GM12865 (cell line): Measurements from ENCODE around the gene TARP.
"Not testable (repeated sequence)": the region's sequence is repeated elsewhere in the genome, so short reads cannot be mapped to it uniquely, and the experiment has no call there.

Experiments
- DNase-seq: peaks from one replicate; pipeline ENCODE4 v3.0.0; 2010; ENCODE audit warnings: low read depth
- H3K4me3 ChIP-seq: 2 replicates; pipeline ENCODE4 v1.5.1; 2011; ENCODE audit warnings: mild to moderate bottlenecking, low read depth, low read length, control low read depth
- TF ChIP-seq, protein P1 (sequence below): IDR thresholded peaks from 2 replicates; pipeline ENCODE4 v1.5.1; 2011; ENCODE audit warnings: low read length, control low read depth, low read depth, inconsistent platforms; ENCODE audit not compliant: insufficient read depth; ENCODE audit errors: missing control alignments

Gene TARP

DNA sequence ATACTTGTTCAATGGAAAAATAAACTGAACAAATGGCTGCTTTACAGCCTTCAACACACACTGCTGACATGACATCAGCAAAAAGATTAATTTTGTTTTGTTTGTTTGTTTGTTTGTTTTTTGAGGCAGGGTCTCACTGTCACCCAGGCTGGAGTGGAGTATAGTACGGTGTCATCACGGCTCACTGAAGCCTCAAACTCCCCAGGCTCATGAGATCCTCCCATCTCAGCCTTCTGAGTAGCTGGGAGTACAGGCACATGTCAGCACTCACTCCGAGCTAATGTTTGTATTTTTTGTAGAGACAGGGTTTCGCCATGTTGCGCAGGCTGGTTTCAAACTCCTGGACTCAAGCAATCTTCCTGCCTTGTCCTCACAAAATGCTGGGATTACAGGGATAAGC is 10.9 kb downstream of the TARP start:
- no peak overlapping the region for H3K4me3 ChIP-seq
- DNase-seq, result no peak
- TF ChIP-seq, protein P1, sequence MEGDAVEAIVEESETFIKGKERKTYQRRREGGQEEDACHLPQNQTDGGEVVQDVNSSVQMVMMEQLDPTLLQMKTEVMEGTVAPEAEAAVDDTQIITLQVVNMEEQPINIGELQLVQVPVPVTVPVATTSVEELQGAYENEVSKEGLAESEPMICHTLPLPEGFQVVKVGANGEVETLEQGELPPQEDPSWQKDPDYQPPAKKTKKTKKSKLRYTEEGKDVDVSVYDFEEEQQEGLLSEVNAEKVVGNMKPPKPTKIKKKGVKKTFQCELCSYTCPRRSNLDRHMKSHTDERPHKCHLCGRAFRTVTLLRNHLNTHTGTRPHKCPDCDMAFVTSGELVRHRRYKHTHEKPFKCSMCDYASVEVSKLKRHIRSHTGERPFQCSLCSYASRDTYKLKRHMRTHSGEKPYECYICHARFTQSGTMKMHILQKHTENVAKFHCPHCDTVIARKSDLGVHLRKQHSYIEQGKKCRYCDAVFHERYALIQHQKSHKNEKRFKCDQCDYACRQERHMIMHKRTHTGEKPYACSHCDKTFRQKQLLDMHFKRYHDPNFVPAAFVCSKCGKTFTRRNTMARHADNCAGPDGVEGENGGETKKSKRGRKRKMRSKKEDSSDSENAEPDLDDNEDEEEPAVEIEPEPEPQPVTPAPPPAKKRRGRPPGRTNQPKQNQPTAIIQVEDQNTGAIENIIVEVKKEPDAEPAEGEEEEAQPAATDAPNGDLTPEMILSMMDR, result no peak

DNA sequence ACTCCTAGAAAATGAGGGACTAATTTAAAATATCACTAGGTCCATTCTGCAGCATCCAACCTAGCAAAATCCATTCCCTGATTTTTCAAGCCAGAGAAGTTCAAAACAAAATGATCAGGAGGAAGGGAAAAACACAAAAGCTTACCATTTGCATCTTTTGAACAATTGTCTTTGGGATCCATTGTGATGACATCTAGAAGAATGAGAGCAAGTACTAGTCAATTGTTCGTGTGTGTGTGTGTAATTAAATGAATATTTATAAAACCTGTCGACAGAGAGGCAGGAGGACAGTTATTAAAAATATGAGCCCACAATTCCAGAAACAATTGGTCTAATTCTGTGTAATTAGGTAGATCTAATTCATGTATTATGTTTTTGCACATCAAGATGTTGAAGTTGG is 11.4 kb downstream of the TARP start:
- not testable (repeated sequence) for DNase-seq, H3K4me3 ChIP-seq

DNA sequence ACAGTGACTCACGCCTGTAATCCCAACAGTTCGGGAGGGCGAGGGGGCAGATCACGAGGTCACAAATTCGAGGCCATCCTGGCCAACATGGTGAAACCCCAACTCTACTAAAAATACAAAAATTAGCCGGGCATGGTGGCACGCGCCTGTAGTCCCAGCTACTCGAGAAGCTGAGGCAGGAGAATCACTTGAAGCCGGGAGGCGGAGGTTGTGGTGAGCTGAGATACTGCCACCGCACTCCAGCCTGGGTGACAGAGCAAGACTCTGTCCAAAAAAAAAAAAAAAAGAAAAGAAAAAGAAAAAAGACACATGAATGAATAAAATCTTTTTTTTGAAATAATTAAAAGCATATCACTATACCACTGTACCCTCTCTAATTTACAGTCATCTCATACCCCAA is 11.8 kb downstream of the TARP start:
- not testable (repeated sequence) for H3K4me3 ChIP-seq, DNase-seq

DNA sequence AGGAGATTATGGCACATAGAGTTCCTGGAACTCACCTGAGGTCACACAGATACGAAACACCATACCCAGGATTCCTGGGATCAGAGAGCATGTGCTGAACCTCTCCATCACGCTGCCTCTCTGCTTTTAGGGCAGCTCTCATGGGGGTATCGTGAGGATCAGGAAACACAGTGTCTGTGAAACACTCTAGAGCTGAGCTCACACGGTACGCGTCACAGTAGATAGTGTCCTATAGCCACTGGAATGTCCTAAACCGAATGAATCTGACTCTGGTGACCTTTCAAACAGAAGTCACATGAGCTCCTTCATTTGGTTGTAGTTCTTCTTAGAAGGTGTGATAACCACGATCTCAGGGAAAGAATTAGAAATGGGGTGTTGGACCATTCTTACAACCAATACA is 14.3 kb downstream of the TARP start:
- not testable (repeated sequence) for H3K4me3 ChIP-seq, DNase-seq

DNA sequence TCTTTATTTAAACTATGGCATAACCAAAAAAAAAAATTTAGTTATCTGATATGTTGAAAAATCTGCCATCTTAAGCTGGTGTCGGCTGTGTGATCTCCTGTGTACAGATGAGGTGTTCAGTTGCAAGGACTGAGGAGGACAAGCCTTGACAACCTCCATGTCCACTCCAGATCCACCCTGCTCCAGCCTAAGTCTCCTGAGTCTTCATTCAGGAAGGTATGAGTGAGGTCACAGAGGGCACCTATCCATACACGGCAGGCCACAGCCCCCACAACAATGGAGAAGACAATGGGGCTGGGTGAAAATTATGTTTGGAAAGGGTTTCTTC is 16.1 kb downstream of the TARP start:
- no peak for DNase-seq
- H3K4me3 ChIP-seq, result no peak overlapping the region
- TF ChIP-seq, protein P1, result no peak

DNA sequence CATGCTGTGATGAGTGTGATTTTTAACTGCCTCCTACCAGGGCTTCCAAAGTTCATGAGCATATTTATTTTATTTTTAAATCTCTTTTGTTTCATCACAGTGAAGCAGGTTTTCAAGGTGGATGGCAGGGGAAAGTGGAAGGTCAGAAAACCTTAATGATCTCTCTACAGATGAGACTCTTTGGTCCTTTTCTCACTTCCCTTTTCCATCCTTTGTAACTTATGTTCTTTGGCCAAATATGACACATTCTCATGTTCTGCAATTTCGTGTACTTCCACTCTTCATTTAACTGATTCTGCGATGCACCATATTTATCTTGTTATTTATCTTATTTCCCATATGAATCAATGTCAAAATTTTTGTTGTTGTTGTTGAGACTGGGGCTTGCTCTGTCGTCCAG is 23.6 kb downstream of the TARP start:
- DNase-seq, result peak; percentile 30
- H3K4me3 ChIP-seq, result not testable (repeated sequence)

DNA sequence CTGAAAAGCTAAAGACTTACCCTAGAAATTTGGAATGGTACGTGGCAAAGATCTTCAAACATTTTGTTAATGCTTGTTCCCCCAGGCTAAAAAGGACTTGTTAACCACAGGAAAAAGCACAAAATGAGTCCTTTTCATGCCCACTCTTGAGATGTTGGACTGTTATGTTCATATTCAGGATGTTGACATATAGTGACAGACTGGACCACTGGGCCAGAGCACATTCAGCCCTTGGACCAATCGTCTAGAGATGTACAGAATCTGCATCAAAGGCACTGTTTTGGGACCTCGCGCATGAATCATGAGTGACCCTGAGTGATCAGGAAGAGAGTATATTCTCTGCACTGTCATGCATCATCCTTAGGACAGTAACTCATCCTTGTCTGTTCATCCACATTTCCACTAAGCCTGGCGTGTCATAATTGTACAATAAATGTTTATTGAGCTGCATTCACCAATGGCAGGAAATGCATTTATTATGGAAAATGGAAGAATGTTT is 25.3 kb downstream of the TARP start:
- TF ChIP-seq, protein P1, result no peak
- no peak overlapping the region for H3K4me3 ChIP-seq
- no peak for DNase-seq

DNA sequence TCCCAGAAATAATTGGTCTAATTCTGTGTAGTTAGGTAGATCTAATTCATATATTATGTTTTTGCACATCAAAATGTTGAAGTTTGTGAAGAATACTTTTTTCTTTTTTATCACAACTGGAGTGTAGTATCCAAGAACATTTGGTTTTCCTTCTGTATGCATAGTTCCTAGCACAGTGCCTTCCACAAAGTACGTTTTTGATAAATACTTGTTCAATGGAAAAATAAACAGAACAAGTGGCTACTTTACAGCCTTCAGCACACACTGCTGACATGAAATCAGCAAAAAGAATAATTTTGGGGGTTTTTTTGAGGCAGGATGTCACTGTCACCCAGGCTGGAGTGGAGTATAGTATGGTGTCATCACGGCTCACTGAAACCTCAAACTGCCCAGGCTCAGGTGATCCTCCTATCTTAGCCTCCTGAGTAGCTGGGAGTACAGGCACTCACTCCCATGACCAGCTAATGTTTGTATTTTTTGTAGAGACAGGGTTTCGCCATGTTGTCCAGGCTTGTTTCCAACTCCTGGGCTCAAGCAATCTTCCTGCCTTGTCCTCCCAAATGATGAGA is 27.9 kb downstream of the TARP start:
- TF ChIP-seq, protein P1, result no peak
- no peak overlapping the region for H3K4me3 ChIP-seq
- no peak for DNase-seq

DNA sequence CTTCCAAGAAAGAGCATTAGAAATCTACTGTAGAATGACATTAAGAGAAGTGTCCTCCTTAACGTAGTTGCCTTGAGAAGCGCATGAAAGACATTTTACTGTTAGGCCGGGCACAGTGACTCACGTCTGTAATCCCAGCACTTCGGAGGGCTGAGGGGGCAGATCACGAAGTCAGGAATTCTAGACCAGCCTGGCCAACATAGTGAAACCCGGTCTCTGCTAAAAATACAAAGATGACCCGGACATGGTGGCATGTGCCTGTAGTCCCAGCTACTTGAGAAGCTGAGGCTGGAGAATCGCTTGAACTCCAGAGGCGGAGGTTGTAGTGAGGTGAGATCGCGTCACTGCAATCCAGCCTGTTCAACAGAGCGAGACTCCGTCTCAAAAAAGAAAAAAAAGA is 28.9 kb downstream of the TARP start:
- DNase-seq, result no peak
- no peak overlapping the region for H3K4me3 ChIP-seq
- TF ChIP-seq, protein P1, result no peak

DNA sequence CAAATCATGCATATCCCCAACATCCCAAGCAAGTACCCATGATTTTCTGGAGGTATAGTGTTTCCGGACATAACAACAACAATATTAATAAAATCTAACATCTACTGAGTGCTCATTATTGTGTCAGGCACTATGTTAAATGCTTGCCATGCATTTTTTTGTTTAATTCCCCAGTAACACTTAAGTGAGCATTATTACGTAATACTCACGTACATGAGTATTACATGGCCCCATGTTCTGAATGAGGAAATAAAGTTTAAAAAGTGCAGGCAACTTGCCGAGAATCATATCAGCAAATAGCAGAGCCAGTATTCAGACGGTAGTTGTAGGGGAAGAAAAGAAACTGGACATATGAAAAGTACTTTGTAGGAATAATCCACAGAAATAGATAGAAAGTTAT is 30.1 kb downstream of the TARP start:
- H3K4me3 ChIP-seq, DNase-seq: not testable (repeated sequence)
